HepG2 (cell line): ENCODE measurements around the gene EFCAB14. TPM values are rescaled to one million over a fixed set of nuclear protein-coding genes. Genes with fewer than 3 reads are reported as not detected.

ENCODE experiments used
- ATAC-seq: fragments of 200-7000 bp; cut with Tn5 transposase; 3 replicates; pipeline ENCODE4 v1.9.1; 2020; ENCODE audit warnings: mild to moderate bottlenecking, moderate library complexity
- BruUV-seq: library from RNA; stranded (reverse); fragments of 400-500 nt; replicated peaks from 2 replicates; lab custom pipeline; 2021; lab: Mats Ljungman, UMichigan
- CTCF ChIA-PET: fragments of 300-600 bp; formaldehyde crosslinking; extraction: SDS; loops from one replicate; lab custom pipeline; 2021; ENCODE audit warnings: low total read pairs, inconsistent platforms, low intra/inter-chr PET ratio; lab: Yijun Ruan, JAX
- POLR2A ChIA-PET: fragments of 350-600 bp; sonication (Branson Sonifier 250); formaldehyde crosslinking; loops from one replicate; lab custom pipeline; 2020; ENCODE audit warnings: antibody characterized with exemption, inconsistent platforms; lab: Yijun Ruan, JAX
- DNase-seq: peaks from one replicate; pipeline ENCODE4 v3.0.0-alpha.2; 2015; ENCODE audit warnings: low spot score
- FAIRE-seq: peaks from 3 replicates; lab custom pipeline; 2011; peaks lifted over from hg19 to GRCh38; lab: Jason Lieb, UNC
- H2AFZ ChIP-seq: one replicate; pipeline ENCODE4 v1.6.1; 2011; ENCODE audit warnings: low read length, inconsistent platforms
- H3K27ac ChIP-seq: fragments of 300-600 bp; 3 replicates; pipeline ENCODE4 v1.8.0; 2011; ENCODE audit warnings: mixed run types, mild to moderate bottlenecking, mixed read lengths, low read length, inconsistent platforms; ENCODE audit not compliant: insufficient read depth; ENCODE audit errors: extremely low read length
- H3K27me3 ChIP-seq, 2 experiments: fragments of 200-600 bp in 1 of 2; 2 replicates in 1 of 2; 3 replicates in 1 of 2; pipeline versions ENCODE4 v1.6.0 to v1.8.0; 2011; ENCODE audit warnings: low read length in 2 of 2, mild to moderate bottlenecking in 2 of 2, moderate library complexity in 2 of 2, inconsistent platforms in 1 of 2; ENCODE audit not compliant: insufficient read depth in 2 of 2, control insufficient read depth in 1 of 2
- H3K36me3 ChIP-seq, 2 experiments: fragments of 200-600 bp in 1 of 2; replicated peaks in 1 of 2; 2 replicates in 1 of 2; 3 replicates in 1 of 2; pipeline versions ENCODE4 v1.5.1 to v1.8.0; 2011; ENCODE audit warnings: low read length in 2 of 2, inconsistent platforms in 1 of 2; ENCODE audit not compliant: insufficient read depth in 2 of 2, control insufficient read depth in 1 of 2
- H3K4me1 ChIP-seq: 2 replicates; pipeline ENCODE4 v1.5.1; 2012; ENCODE audit warnings: low read length, inconsistent platforms; ENCODE audit not compliant: insufficient read depth
- H3K4me2 ChIP-seq: 2 replicates; pipeline ENCODE4 v1.6.0; 2011; ENCODE audit warnings: low read depth, low read length, inconsistent platforms
- H3K4me3 ChIP-seq, 3 experiments: fragments of 200-600 bp in 1 of 3; sonication (generic), shearing (Covaris generic) in 1 of 3; replicated peaks in 1 of 3; 2 replicates each; pipeline ENCODE4 v1.5.1; 2011 to 2016; ENCODE audit warnings: low read length in 3 of 3, inconsistent platforms in 2 of 3, low read depth in 2 of 3, mild to moderate bottlenecking in 2 of 3, control low read depth in 1 of 3, mixed read lengths in 1 of 3; ENCODE audit not compliant: insufficient read depth in 1 of 3
- H3K79me2 ChIP-seq: one replicate; pipeline ENCODE4 v1.6.1; 2011; ENCODE audit warnings: low read length, inconsistent platforms; ENCODE audit not compliant: insufficient read depth
- H3K9ac ChIP-seq: 2 replicates; pipeline ENCODE4 v1.6.0; 2011; ENCODE audit warnings: mild to moderate bottlenecking, low read depth, low read length, inconsistent platforms; ENCODE audit not compliant: insufficient read depth
- H3K9me3 ChIP-seq: 2 replicates; pipeline ENCODE4 v1.5.1; 2012; ENCODE audit warnings: mild to moderate bottlenecking, low read length
- H4K20me1 ChIP-seq: 2 replicates; pipeline ENCODE4 v1.6.0; 2011; ENCODE audit warnings: inconsistent platforms, mild to moderate bottlenecking, low read length, moderate library complexity; ENCODE audit not compliant: insufficient read depth
- HNRNPH1 ChIP-seq: fragments of 200-400 bp; formaldehyde crosslinking; optimal IDR thresholded peaks from 2 replicates; pipeline ENCODE3; 2017; ENCODE audit warnings: mild to moderate bottlenecking, low read depth, low read length
- MED13 ChIP-seq: sonication (generic); formaldehyde crosslinking; IDR thresholded peaks from 2 replicates; pipeline ENCODE4 v1.5.0; 2020; ENCODE audit warnings: missing genetic modification reagents
- NCOA2 ChIP-seq: sonication (generic); formaldehyde crosslinking; IDR thresholded peaks from 2 replicates; pipeline ENCODE4 v1.8.0; 2022; ENCODE audit warnings: inconsistent platforms
- PAWR ChIP-seq: sonication (generic); formaldehyde crosslinking; IDR thresholded peaks from 2 replicates; pipeline ENCODE4 v1.4.0; 2020; ENCODE audit warnings: missing genetic modification reagents, mild to moderate bottlenecking, borderline replicate concordance
- PHB2 ChIP-seq: fragments of 450-650 bp; IDR thresholded peaks from 2 replicates; pipeline ENCODE4 v1.6.1; 2018; ENCODE audit not compliant: partially characterized antibody
- SP140L ChIP-seq: sonication (generic); formaldehyde crosslinking; IDR thresholded peaks from 2 replicates; pipeline ENCODE4 v1.4.0; 2020; ENCODE audit warnings: missing genetic modification reagents, borderline replicate concordance
- SSRP1 ChIP-seq: IDR thresholded peaks from 2 replicates; pipeline ENCODE4 v1.6.1; 2016; ENCODE audit warnings: control low read depth
- U2AF1 ChIP-seq: fragments of 200-400 bp; formaldehyde crosslinking; optimal IDR thresholded peaks from 2 replicates; pipeline ENCODE3; 2017; ENCODE audit warnings: mild to moderate bottlenecking, low read depth, low read length
- ZBTB21 ChIP-seq: sonication (generic); formaldehyde crosslinking; IDR thresholded peaks from 2 replicates; pipeline ENCODE4 v1.4.0; 2020; ENCODE audit warnings: missing genetic modification reagents
- ZMYM3 ChIP-seq: sonication (generic); formaldehyde crosslinking; IDR thresholded peaks from 2 replicates; pipeline ENCODE4 v1.5.1; 2020; ENCODE audit warnings: mild to moderate bottlenecking, missing genetic modification reagents
- ZNF207 ChIP-seq: fragments of 450-650 bp; IDR thresholded peaks from 2 replicates; pipeline ENCODE4 v1.6.1; 2016; ENCODE audit warnings: antibody characterized with exemption, borderline replicate concordance
- ZNF251 ChIP-seq: sonication (generic); formaldehyde crosslinking; IDR thresholded peaks from 2 replicates; pipeline ENCODE4 v1.9.0; 2021; ENCODE audit warnings: mild to moderate bottlenecking, missing genetic modification reagents
- ZNF326 ChIP-seq: sonication (generic); formaldehyde crosslinking; IDR thresholded peaks from 2 replicates; pipeline ENCODE4 v1.4.0; 2020; ENCODE audit warnings: missing genetic modification reagents, borderline replicate concordance
- ZNF501 ChIP-seq: sonication (generic); formaldehyde crosslinking; IDR thresholded peaks from 2 replicates; pipeline ENCODE4 v1.5.1; 2020; ENCODE audit warnings: mild to moderate bottlenecking, moderate library complexity, missing genetic modification reagents
- ZNF563 ChIP-seq: sonication (generic); formaldehyde crosslinking; IDR thresholded peaks from 2 replicates; pipeline ENCODE4 v1.8.0; 2022; ENCODE audit warnings: mild to moderate bottlenecking, moderate library complexity, missing genetic modification reagents
- ZSCAN22 ChIP-seq: sonication (generic); formaldehyde crosslinking; IDR thresholded peaks from 2 replicates; pipeline ENCODE4 v1.4.0; 2020; ENCODE audit warnings: mild to moderate bottlenecking, missing genetic modification reagents
- WGBS: methylation state at CpG from one replicate; pipeline ENCODE4 v1.1.6; 2017; ENCODE audit warnings: low lambda C conversion rate; 5-methylcytosine and 5-hydroxymethylcytosine counted together
- in situ Hi-C: cut with HindIII; loops from 2 replicates; pipeline ENCODE4 v1.10.0; 2017; ENCODE audit warnings: low pct_unique_long_range_greater_than_20kb; ENCODE audit not compliant: extremely low pct_ligation_motif_present
- intact Hi-C: fragments of 100-400 bp; cut with micrococcal nuclease; formaldehyde crosslinking; loops from one replicate; pipeline ENCODE4 v1.10.0; 2022; ENCODE audit not compliant: unreplicated experiment
- polyA plus RNA-seq, 8 experiments: library from polyadenylated mRNA; depleted of rRNA in 3 of 8; stranded (reverse) in 7 of 8; unstranded in 1 of 8; fragments of >200 nt; fragmentation: Illumina TruSeq in 4 of 8; extraction: Trizol in 4 of 8; gene quantifications; 2 replicates each; pipeline versions ENCODE4 v1.2.1 to v1.2.3, GENCODE V29; 2011 to 2016; ENCODE audit warnings: low read depth in 4 of 8, missing spikeins in 1 of 8, mixed read lengths in 1 of 8; ENCODE audit not compliant: insufficient read depth in 1 of 8
- total RNA-seq, 5 experiments: library from RNA; depleted of rRNA; stranded (reverse); fragments of >200 nt; fragmentation: Illumina TruSeq; extraction: Trizol; gene quantifications; 2 replicates each; pipeline ENCODE4 v1.2.3, GENCODE V29; 2016; ENCODE audit warnings: low read depth in 1 of 5
- TF ChIP-seq, protein P1 (sequence below): sonication (generic); formaldehyde crosslinking; IDR thresholded peaks from 2 replicates; pipeline ENCODE4 v1.5.0; 2020; ENCODE audit warnings: missing genetic modification reagents
- TF ChIP-seq, protein P2 (sequence below): sonication (generic); formaldehyde crosslinking; conservative IDR thresholded peaks from 2 replicates; pipeline ENCODE4 v1.8.1; 2023; ENCODE audit warnings: missing genetic modification reagents
- TF ChIP-seq, protein P3 (sequence below): sonication (generic); formaldehyde crosslinking; IDR thresholded peaks from 2 replicates; pipeline ENCODE4 v1.4.0; 2020; ENCODE audit warnings: mild to moderate bottlenecking, missing genetic modification reagents

EFCAB14 gene
- total and polyA plus RNA-seq, 2 of the 13 experiments (the other 11 are each of a cell fraction or from before 2014, with no cell fraction given), result 13.4 to 17.9 TPM

DNA sequence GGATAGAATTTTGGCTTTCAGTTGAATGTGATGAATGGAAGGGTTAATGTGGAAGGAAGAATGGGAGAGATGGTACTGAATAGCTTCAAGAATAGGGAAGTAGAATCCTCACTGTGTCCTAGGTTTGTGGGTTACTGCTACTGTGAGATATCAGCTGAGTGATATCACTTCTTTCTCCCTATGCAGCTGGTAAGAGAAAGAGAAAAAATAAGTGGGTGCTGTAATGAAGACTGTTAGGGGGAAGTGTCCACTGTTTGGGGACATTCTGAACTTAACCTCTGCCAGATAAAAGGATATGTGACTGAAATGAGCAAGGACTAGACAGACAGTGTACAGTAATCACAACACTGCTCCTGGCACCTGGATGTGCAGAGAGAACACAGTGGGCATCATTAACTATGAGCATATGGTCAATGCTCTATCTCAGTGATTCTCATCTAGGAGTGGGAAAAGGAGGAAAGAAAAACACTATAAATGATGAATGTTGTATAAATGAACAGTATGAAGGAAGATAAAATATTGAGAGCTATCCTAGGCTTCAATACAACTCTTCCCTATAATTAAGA, 76.7 kb downstream of the EFCAB14 start (continued):
- TF ChIP-seq, protein P1, sequence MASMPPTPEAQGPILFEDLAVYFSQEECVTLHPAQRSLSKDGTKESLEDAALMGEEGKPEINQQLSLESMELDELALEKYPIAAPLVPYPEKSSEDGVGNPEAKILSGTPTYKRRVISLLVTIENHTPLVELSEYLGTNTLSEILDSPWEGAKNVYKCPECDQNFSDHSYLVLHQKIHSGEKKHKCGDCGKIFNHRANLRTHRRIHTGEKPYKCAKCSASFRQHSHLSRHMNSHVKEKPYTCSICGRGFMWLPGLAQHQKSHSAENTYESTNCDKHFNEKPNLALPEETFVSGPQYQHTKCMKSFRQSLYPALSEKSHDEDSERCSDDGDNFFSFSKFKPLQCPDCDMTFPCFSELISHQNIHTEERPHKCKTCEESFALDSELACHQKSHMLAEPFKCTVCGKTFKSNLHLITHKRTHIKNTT (CRISPR knock-in tag), result no peak
- no peak for TF ChIP-seq SP140L
- TF ChIP-seq NCOA2 (CRISPR knock-in tag), result no peak
- TF ChIP-seq HNRNPH1, result no peak
- TF ChIP-seq U2AF1, result no peak
- no peak for TF ChIP-seq ZMYM3 (CRISPR knock-in tag)
- TF ChIP-seq PHB2, result no peak

DNA sequence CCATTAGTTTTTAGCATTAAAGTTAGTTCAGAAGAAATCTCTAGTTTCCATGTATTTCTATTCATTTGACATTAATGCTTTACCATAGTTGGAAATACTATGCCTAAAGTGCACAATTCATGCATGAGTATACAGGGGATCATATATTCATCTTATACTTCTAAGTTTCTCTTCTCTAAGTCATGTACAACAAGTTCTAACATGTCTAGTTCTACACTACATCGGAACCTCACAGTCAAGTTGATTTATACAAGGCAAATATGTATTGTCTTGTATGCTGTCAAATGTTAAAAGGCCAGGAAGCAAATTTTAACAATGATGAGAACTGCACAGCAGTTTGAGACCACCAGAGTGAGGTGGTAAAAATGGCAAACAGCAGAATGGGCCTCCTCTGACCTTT, 79.4 kb downstream of the EFCAB14 start:
- H3K4me3 ChIP-seq, result no peak overlapping the region
- CTCF ChIA-PET, result no interaction called here
- peaks cover 2 to 15% of the 10 kb centered on the region in 2 experiments; a peak in 4 of 5 replicates for H3K36me3 ChIP-seq
- ATAC-seq (no peak), FAIRE-seq (no peak), DNase-seq (no peak)
- no peak overlapping the region for H3K4me2 ChIP-seq
- in situ Hi-C loops, result no loop called here
- no peak overlapping the region for H2AFZ ChIP-seq
- H3K79me2 ChIP-seq, result no peaks in the 10 kb centered on the region
- no peak overlapping the region for H3K27ac ChIP-seq
- H4K20me1 ChIP-seq, result no peaks in the 10 kb centered on the region
- 85% methylated on average over 1 of the region's 1 CpG for WGBS
- POLR2A ChIA-PET, result no interaction called here
- no peaks in the 10 kb centered on the region for H3K27me3 ChIP-seq
- H3K4me1 ChIP-seq, result peaks cover 24% of the 10 kb centered on the region
- H3K9ac ChIP-seq, result no peak overlapping the region
- intact Hi-C loops, result no loop called here
- no peaks in the 10 kb centered on the region for H3K9me3 ChIP-seq
- BruUV-seq, result no TSS peak
- TF ChIP-seq ZNF501 (CRISPR knock-in tag), result no peak
- TF ChIP-seq, protein P2, sequence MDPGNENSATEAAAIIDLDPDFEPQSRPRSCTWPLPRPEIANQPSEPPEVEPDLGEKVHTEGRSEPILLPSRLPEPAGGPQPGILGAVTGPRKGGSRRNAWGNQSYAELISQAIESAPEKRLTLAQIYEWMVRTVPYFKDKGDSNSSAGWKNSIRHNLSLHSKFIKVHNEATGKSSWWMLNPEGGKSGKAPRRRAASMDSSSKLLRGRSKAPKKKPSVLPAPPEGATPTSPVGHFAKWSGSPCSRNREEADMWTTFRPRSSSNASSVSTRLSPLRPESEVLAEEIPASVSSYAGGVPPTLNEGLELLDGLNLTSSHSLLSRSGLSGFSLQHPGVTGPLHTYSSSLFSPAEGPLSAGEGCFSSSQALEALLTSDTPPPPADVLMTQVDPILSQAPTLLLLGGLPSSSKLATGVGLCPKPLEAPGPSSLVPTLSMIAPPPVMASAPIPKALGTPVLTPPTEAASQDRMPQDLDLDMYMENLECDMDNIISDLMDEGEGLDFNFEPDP, result no peak
- TF ChIP-seq ZNF251, result no peak
- TF ChIP-seq, protein P3, sequence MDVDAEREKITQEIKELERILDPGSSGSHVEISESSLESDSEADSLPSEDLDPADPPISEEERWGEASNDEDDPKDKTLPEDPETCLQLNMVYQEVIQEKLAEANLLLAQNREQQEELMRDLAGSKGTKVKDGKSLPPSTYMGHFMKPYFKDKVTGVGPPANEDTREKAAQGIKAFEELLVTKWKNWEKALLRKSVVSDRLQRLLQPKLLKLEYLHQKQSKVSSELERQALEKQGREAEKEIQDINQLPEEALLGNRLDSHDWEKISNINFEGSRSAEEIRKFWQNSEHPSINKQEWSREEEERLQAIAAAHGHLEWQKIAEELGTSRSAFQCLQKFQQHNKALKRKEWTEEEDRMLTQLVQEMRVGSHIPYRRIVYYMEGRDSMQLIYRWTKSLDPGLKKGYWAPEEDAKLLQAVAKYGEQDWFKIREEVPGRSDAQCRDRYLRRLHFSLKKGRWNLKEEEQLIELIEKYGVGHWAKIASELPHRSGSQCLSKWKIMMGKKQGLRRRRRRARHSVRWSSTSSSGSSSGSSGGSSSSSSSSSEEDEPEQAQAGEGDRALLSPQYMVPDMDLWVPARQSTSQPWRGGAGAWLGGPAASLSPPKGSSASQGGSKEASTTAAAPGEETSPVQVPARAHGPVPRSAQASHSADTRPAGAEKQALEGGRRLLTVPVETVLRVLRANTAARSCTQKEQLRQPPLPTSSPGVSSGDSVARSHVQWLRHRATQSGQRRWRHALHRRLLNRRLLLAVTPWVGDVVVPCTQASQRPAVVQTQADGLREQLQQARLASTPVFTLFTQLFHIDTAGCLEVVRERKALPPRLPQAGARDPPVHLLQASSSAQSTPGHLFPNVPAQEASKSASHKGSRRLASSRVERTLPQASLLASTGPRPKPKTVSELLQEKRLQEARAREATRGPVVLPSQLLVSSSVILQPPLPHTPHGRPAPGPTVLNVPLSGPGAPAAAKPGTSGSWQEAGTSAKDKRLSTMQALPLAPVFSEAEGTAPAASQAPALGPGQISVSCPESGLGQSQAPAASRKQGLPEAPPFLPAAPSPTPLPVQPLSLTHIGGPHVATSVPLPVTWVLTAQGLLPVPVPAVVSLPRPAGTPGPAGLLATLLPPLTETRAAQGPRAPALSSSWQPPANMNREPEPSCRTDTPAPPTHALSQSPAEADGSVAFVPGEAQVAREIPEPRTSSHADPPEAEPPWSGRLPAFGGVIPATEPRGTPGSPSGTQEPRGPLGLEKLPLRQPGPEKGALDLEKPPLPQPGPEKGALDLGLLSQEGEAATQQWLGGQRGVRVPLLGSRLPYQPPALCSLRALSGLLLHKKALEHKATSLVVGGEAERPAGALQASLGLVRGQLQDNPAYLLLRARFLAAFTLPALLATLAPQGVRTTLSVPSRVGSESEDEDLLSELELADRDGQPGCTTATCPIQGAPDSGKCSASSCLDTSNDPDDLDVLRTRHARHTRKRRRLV (CRISPR knock-in tag), result no peak
- TF ChIP-seq ZBTB21 (CRISPR knock-in tag), result no peak
- no peak for TF ChIP-seq SSRP1 (CRISPR knock-in tag)
- no peak for TF ChIP-seq ZNF563 (CRISPR knock-in tag)
- no peak for TF ChIP-seq MED13 (CRISPR knock-in tag)
- no peak for TF ChIP-seq ZSCAN22
- TF ChIP-seq ZNF207, result no peak
- TF ChIP-seq PAWR (CRISPR knock-in tag), result no peak
- no peak for TF ChIP-seq ZNF326
